HG03066 (cell line): Measurements from ENCODE around the gene SPIN2A.
A peak's percentile ranks its signal among the peaks of the same experiment; 100 is the strongest.
"Not testable (repeated sequence)": the region's sequence is repeated elsewhere in the genome, so short reads cannot be mapped to it uniquely, and the experiment has no call there.

Experiments
- ATAC-seq: cut with Tn5 transposase; IDR thresholded peaks from one replicate; pipeline ENCODE4 v1.9.1; 2021; ENCODE audit warnings: low read depth; ENCODE audit not compliant: unreplicated experiment

Gene SPIN2A

GRCh38 chrX:57137073-57137472, at the start of gene SPIN2A:
Gene SPIN2A, minus strand, starts transcription at chrX:57137397. Its CDS starts 800 bp downstream, at chrX:57136597.
- not testable (repeated sequence) for ATAC-seq

GRCh38 chrX:57178605-57179004, 41.4 kb upstream of the SPIN2A start:
- no peak for ATAC-seq

- ATAC-seq: no peak
Measured at GRCh38 chrX:57177070-57177469, 39.9 kb upstream of the SPIN2A start.

GRCh38 chrX:57172544-57172943, 35.3 kb upstream of the SPIN2A start:
- no peak for ATAC-seq

GRCh38 chrX:57156397-57157049, 19.3 kb upstream of the SPIN2A start:
- no peak for ATAC-seq

- ATAC-seq: no peak
Measured at GRCh38 chrX:57155171-57155570, 18.0 kb upstream of the SPIN2A start.

GRCh38 chrX:57152222-57152621, 15.0 kb upstream of the SPIN2A start:
- ATAC-seq: not testable (repeated sequence)

- ATAC-seq: no peak
Measured at GRCh38 chrX:57138674-57139073, 1.5 kb upstream of the SPIN2A start.

GRCh38 chrX:57137501-57137900, 304 bp upstream of the SPIN2A start:
- no peak for ATAC-seq

- not testable (repeated sequence) for ATAC-seq
Measured at GRCh38 chrX:57136589-57136988, 608 bp downstream of the SPIN2A start.

GRCh38 chrX:57135287-57135686, 1.9 kb downstream of the SPIN2A start:
- no peak for ATAC-seq

GRCh38 chrX:57134702-57135101, 2.5 kb downstream of the SPIN2A start:
- ATAC-seq: no peak

- no peak for ATAC-seq
Measured at GRCh38 chrX:57133706-57134105, 3.5 kb downstream of the SPIN2A start.

GRCh38 chrX:57133284-57133683, 3.9 kb downstream of the SPIN2A start:
- ATAC-seq: not testable (repeated sequence)

GRCh38 chrX:57132046-57132445, 5.2 kb downstream of the SPIN2A start:
- ATAC-seq: no peak

- ATAC-seq: no peak
Measured at GRCh38 chrX:57121816-57122215, 15.4 kb downstream of the SPIN2A start.

- ATAC-seq: peak; percentile 100
Measured at GRCh38 chrX:57121162-57121755, 15.9 kb downstream of the SPIN2A start, which contains the start of gene SPIN2B. Gene SPIN2B, minus strand, starts transcription at chrX:57121548.

GRCh38 chrX:57120619-57121161, 16.5 kb downstream of the SPIN2A start:
- ATAC-seq: not testable (repeated sequence)

- no peak for ATAC-seq
Measured at GRCh38 chrX:57119416-57119815, 17.8 kb downstream of the SPIN2A start.

GRCh38 chrX:57117566-57117965, 19.6 kb downstream of the SPIN2A start:
- not testable (repeated sequence) for ATAC-seq

- no peak for ATAC-seq
Measured at GRCh38 chrX:57104921-57105398, 32.2 kb downstream of the SPIN2A start.

- ATAC-seq: no peak
Measured at GRCh38 chrX:57104406-57104805, 32.8 kb downstream of the SPIN2A start.
